ENCODE measurements around the gene DLGAP4.

DNA sequence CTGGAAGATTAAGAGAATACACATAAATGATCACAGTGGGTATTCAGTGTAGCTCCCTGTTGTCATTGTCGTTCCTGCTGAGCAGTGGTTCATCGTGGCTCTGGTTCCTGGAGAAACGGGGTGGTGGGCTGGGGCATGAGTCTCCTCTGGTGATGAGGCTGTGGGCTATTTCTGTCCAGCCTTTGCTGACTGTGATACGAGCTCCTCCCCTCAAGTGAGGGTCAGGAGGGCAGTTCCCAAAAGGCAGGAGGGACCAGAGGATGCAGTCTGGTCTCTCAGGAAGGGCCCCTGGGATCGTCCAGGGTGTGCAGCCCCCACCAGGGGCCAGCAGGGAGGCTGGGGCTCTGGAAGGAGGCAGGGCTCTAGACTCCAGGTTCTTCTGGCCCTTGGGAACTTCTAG lies 31.1 kb upstream of the DLGAP4 start:
- TF ChIP-seq POLR2A (IDR thresholded peaks at IDR 0.05): no peak
- TF ChIP-seq, protein P1, sequence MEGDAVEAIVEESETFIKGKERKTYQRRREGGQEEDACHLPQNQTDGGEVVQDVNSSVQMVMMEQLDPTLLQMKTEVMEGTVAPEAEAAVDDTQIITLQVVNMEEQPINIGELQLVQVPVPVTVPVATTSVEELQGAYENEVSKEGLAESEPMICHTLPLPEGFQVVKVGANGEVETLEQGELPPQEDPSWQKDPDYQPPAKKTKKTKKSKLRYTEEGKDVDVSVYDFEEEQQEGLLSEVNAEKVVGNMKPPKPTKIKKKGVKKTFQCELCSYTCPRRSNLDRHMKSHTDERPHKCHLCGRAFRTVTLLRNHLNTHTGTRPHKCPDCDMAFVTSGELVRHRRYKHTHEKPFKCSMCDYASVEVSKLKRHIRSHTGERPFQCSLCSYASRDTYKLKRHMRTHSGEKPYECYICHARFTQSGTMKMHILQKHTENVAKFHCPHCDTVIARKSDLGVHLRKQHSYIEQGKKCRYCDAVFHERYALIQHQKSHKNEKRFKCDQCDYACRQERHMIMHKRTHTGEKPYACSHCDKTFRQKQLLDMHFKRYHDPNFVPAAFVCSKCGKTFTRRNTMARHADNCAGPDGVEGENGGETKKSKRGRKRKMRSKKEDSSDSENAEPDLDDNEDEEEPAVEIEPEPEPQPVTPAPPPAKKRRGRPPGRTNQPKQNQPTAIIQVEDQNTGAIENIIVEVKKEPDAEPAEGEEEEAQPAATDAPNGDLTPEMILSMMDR (IDR thresholded peaks at IDR 0.05): no peak
- TF ChIP-seq EP300 (IDR thresholded peaks at IDR 0.05): no peak
- TF ChIP-seq POLR2AphosphoS5 (IDR thresholded peaks at IDR 0.05): no peak

Data from stomach (tissue), 4 donors.